Activated naive CD4-positive, alpha-beta T cell (primary cell): ENCODE results near the gene GSTA1.
A peak's percentile ranks its signal among the peaks of the same experiment; 100 is the strongest.
"Not testable (repeated sequence)": the region's sequence is repeated elsewhere in the genome, so short reads cannot be mapped to it uniquely, and the experiment has no call there.

ENCODE experiments used
- DNase-seq, 4 experiments: peaks; one replicate each; lab custom pipeline; 2025; lab: John Stamatoyannopoulos, UW

GSTA1 gene

DNA sequence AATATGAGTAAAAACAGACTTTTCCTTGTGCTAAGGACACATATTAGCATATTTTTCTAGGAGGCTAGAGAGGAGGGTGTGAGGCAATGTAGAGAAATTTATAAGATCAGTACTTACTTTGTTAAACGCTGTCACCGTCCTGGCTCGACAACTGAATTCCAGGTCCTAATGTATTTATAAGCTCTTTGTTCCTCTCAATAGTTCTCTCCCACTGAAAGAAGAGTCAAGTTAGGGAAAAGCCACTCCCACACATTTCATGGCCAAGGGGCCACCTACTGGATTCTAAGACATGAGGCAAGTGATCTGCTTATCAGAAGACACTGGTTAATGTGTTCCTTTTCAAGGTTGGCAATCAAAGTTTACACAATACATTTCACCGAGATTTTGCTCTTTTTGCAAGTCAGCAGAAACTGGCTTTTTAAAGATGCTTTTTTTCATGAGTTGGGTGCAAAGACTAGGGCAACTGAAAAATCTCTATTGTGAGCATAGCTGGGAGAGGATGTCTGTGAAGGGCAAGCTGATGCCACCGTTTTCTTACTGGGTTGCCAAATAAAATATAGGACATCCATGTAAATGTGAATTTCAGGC, at the start of gene GSTA1:
GSTA1 (minus strand) TSS at position 149 of the 588 bp plus-strand sequence. CDS start 4,549 bp downstream, outside the sequence.
- DNase-seq: not testable (repeated sequence)

DNA sequence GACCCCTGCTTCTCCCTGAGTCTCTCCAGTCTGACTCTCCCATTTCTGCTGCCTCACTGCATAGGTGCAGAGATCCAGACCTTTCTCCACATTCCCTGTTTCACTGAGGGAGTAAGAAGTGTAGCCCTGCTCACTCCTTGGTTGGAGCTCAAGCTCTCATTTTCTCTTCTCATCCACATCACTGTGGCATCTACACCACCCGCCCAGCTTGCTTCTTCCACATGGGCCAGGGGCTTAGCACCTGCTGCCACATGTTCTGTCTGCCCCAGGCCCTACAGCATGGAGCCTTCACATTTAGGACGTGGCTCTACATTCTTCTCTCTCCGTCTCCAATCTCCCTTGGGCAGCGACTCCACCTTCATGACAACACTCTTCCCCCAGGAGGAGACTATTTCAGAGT, 45.5 kb upstream of the GSTA1 start:
- no peak for DNase-seq

DNA sequence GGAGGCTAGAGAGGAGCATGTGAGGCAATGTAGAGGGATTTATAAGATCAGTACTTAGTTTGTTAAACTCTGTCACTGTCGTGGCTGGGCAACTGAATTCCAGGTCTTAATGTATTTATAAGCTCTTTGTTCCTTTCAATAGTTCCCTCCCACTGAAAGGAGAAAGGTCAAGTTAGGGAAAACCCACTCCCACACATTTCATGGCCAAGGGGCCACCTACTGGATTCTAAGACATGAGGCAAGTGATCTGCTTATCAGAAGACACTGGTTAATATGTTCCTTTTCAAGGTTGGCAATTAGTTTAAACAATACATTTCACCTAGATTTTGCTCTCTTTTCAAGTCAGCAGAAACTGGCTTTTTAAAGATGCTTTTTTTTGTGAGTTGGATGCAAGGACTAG, 42.4 kb upstream of the GSTA1 start:
- no peak for DNase-seq

DNA sequence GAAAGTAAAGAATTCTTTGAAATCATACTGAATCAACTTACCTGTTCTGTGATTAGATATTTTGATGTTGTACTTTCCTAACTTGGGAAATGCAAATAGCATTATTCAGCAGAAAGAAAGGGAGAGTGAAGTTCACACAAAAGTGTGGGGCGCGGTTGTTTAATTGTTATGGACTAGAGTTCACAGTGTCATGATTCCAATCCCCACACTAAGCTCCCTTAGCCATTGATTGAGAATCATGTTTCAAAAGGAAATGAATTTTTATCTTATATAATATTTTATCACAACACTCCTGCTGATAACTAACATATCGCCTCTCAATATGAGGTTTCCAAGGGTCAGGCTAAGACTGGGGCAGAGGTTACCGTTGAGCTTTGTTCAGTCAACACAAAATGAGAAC, 40.0 kb upstream of the GSTA1 start:
- no peak for DNase-seq

DNA sequence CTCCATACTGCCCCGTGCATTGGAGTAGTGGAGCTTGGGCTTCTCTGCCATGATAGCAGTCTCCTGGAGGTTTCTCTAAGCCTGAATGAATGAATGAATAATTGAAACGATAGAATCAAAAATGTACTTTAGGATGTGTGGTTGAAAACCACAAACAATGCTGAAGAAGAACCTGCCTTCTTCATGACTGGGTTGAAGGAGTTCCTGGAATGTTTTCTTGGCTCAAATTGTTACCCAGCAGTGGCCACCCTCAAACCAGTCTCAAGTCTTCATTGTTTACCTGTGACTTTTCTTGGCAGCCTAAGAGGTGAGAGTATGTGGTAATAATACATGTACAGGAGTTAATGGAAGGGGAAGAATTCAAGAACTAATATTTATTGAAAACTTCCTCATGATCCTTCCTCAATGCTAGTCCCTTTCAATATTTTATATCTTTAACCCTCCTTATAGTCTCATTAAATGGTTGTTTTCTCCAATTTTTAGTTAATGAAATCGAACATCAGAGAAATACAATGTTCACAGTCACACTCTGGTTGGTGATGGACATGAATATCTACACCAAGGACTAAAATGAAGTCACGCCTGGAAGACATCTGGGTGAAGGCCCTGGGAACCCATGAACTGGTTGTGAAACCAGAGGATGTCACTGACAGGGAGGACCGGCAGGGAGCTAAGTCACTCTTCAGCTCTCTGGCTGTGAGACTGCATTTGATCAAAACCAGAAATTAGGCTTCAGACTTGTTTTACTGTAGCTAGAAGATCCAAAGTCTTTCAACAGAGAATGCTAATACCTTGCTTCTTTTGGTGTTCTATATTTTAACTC, 37.4 kb upstream of the GSTA1 start, which contains the start of gene GSTA5:
GSTA5 (minus strand) TSS at position 51 of the 823 bp plus-strand sequence.
- no peak for DNase-seq

DNA sequence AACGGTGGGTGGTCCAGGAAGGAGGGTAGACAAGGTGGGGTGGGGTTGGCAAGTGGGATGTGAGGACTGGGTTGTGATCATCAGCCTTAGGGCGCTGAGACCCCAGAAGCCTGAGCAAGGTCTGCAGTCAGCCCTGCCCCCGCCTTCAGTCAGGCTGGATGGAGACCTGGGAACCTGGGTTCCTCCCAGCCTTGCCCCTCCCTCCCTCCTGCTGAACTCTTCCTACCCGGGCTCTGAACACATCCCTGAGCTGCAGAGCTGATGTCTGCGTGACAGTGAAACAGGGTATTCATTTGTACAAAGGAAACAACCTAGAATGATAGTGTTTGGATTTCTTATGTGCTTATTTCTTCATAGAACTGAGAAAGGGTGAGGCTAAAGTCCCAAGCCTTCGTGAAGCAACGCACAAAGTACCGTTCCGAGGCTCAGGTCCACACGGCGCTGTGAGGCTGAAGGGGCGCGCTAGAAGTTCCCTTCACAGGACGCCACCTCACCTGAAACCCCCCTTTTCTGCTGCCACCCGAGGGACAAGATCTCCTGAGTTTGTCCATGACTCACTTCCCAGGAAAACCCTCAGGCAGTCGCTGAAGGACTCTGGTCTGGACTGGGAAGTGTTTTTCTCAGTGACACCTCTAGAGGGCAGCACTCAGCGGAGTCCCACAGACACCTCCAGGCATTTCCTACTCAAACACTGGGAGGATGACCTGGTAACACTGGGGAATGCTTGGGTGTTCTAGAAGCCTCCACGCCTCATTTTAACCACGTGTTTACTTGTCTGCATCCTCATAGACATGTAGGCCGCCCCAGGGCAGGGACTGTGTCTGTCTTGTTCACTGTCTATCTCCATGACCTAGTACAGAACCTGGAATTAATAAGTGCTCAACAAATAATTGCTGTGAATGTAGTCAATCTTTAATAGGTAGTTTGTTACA, 35.8 kb upstream of the GSTA1 start:
- peak in 2 of 4 experiments; percentile 12 to 15 for DNase-seq

DNA sequence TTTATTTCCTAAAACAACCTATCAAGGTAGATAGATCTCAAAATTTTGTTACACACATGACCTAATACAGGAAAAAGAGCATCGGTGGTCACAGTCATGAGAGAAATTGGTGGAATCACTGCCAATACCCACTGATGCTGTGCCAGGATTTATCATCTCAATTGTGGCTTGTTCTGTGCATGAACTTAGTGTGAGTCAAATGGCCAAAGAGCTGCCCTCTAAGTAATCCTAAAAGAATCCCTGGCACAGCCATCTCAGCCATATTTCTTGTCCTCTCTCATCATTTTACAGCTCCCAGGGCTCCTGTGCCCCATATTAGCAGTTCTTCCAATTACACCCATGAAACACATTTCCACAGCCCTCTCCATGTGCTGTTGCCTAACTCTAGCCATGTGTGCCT, 30.9 kb upstream of the GSTA1 start:
- no peak for DNase-seq

DNA sequence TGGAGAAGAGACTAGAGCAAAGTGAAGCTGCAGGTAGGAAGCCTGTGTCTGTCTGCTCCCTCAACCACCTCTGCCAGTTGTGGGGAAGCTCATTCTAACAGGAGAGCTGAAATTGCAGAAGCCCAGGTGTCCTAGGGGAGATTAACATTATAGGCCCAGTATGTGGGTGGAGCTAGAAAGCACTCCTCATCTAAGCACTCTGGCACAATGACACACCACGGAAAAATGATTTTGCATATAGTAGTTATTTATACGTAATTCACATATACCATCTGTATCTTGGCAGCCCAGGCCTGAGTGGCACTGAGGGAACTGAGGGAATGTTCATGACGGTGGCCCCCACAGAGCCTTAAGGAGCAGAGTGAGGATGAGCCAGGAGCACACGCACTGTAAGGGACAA, 27.3 kb upstream of the GSTA1 start:
- not testable (repeated sequence) for DNase-seq

DNA sequence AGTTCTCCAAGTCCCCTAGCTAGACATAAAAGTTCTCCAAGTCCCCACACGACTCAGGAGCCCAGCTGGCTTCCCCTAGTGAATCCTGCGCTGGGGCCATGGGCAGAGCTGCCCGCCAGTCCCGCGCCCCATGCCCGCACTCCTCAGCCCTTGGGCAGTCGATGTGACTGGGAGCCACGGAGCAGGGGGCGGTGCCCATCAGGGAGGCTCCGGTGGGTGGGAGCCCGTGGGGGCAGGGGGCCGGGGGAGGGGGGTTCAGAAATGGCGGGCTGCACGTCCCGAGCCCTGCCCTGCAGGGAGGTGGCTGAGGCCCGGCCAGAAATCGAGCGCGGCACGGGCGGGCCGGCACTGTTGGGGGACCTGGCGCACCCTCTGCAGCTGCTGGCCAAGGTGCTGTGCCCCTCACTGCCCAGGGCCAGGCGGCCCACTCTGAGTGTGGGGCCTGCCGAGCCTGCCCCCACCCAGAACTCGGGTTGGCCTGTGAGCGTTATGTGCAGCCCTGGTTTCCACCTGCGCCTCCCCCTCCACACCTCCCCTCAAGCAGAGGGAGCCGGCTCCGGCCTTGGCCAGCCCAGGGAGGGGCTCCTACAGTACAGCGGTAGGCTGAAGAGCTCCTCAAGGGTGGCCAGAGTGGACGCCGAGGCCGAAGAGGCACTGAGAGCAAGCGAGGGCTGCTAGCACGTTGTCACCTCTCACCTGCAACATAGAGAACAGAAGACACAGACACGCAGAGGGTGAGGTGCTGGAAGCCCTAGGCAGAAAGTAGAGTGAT, 25.6 kb upstream of the GSTA1 start:
- DNase-seq: no peak

DNA sequence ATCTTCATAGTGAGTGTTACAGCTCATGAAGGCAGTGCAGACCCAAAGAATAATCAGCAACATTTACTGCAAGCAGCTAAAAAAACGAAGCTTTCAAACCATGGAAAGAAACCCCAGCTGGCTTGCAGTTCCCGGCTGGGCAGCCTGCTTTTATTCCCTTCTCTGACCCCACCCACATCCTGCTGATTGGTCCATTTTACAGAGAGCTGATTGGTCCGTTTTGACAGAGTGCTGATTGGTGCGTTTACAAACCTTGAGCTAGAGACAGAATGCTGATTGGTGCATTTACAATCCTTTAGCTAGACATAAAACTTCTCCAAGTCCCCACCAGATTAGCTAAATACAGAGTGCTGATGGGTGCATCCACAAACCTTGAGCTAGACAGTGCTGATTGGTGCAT, 25.0 kb upstream of the GSTA1 start:
- DNase-seq: not testable (repeated sequence)

DNA sequence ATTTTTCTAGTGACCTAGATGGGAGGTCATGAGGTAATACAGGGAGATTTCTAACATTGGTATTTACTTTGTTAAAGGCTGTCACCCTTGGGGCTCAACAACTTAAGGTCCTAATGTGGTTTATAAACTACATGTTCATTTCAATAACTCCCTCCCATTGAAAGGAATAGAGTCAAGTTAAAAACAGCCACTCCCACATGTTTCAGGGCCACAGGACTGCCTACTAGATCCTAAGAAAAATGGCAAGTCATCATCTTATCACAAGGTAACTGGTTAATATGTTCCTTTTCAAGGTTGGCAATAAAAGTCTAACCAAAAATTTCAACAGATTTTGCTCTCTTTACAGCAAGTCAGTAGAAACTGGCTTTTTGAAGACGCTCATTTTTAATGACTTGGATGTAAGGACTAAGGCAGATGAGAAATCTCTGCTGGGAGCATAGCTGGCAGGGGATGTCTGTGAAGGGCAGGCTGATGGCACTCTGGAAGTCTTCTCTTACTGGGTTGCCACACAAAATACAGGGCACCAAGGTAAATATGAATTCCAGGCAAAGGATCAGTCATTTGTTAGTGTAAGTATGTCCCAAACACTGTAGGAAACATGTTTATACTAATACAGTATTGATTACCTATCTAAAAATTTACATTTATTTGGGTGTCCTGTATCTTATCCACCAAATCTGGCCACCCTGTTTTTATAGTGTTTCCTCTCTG, 23.6 kb upstream of the GSTA1 start:
- DNase-seq: not testable (repeated sequence)

DNA sequence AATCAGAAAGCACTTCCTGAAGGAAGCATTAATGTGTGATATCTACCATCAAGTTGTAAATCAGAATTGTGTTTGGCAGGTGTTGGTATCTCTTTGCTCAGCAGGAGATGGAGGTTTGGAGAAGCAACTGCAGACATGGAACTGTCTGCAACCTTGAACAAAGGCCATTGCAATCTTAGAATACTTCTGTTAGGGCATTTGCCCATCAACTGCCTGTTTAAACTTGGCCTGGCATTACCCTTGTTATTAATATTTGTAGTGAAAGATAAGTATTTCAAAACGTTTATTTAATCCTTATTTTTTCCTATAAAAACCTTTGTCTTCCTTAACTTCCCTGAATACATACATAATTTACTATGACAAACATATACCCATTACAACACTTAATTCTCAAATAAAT, 22.9 kb upstream of the GSTA1 start:
- DNase-seq: no peak

DNA sequence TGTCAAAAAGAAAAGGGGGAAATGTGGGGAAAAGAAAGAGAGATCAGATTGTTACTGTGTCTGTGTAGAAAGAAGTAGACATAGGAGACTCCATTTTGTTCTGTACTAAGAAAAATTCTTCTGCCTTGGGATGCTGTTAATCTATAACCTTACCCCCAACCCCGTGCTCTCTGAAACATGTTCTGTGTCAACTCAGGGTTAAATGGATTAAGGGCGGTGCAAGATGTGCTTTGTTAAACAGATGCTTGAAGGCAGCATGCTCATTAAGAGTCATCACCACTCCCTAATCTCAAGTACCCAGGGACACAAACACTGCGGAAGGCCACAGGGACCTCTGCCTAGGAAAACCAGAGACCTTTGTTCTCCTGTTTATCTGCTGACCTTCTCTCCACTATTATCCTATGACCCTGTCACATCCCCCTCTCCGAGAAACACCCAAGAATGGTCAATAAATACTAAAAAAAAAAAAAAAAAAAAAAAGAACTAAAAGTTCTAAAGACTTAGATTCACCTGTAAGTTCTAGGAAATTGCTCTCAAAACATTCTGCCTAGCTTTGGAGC, 22.4 kb upstream of the GSTA1 start:
- DNase-seq: not testable (repeated sequence)

DNA sequence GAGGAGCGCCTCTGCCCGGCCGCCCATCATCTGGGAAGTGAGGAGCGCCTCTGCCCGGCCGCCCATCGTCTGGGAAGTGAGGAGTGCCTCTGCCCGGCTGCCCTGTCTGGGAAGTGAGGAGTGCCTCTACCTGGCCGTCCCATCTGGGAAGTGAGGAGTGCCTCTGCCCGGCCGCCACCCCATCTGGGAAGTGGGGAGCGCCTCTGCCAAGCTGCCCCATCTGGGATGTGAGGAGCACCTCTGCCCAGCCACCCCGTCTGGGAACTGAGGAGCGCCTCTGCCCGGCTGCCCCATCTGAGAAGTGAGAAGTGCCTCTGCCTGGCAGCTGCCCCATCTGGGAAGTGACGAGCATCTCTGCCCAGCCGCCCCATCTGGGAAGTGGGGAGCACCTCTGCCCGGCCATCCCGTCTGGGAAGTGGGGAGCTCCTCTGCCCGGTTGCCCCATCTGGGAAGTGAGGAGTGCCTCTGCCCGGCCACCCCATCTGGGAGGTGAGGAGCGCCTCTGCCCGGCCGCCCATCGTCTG, 21.7 kb upstream of the GSTA1 start:
- DNase-seq: not testable (repeated sequence)

DNA sequence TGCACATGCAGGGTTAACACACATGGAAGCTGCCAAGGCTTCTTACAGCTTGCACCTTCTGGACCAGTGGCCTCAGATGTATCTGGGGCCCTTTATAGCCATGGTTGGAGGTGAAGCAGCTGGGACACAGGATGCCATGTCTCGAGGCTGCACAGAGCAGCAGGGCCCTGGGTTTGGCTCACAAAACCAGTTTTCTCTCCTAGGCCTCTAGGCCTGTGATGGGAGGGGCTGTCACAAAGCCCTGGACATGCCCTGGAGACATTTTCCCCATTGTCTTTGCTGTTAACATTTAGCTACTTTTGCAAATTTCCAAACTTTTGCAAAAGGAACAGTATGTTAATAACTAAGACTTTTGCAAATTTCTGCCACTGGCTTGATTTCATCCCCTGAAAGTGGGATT, 18.2 kb upstream of the GSTA1 start:
- DNase-seq: no peak

DNA sequence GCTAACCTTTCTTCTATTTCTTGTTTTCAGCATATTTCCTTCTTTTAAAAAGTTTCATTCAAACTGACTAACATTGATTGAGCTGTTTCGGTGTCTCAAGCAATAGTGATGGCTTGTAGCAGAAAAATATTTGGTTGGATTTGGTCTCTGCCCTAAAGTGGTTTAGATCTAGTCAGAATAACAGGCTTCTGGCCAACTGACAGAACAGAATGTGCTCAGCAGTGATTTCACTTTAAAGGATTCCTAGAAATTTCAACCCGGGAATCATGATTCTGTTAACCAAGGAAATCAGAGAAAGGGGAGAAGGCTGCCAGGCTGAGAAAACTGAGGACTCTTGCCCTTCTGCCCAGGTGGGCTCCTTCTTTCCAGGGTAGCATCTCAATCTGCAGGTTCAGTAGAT, 16.6 kb upstream of the GSTA1 start:
- no peak for DNase-seq

DNA sequence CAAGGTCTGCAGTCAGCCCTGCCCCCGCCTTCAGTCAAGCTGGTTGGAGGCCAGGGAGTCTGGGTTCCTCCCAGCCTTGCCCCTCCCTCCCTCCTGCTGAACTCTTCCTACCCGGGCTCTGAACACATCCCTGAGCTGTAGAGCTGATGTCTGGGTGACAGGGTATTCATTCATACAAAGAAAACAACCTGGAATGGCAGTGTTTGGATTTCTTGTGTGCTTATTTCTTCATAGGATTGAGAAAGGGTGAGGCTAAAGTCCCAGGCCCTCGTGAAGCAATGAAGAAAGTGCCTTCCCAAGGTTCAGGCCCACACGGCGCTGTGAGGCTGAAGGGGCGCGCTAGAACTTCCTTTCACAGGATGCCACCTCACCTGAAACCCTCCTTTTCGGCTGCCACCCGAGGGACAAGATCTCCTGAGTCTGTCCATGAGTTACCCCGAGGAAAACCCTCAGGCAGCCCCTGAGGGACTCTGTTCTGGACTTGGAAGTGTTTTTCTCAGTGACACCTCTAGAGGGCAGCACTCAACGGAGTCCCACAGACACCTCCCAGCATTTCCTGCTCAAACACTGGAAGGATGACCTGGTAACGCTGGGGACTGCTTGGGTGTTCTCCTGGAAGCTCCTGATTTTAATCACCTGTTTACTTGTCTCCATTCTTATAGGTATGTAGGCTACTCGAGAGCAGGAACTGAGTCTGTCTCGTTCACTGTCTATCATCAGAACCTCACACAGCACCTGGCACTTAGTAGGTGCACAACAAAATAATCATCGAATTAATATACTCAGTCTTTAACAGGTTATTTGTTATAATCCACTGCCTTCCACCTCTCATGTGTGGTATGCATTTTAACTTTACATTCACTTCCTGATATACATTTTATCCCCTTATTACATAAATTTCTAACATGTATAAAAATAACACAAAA, 11.8 kb upstream of the GSTA1 start:
- peak in 1 of 4 experiments; percentile 3 for DNase-seq

DNA sequence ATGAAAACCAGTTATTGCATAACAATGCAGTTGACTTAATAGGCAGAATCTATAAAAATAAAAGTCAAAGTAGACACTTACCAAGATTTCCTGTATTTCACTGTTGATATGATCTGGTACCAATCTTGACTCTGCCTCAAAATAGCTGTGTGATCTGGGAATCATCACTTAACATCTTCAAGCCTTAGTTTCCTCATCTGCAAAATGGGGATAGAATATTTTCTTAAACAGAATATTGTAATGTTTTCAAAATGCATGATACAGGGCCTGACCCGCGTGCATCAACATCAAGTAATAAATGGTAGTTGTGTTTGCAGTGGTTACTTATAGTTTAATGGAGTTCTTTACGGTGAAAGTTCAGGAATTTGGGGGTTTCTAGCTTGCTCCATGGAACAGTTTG, 10.9 kb upstream of the GSTA1 start:
- not testable (repeated sequence) for DNase-seq

DNA sequence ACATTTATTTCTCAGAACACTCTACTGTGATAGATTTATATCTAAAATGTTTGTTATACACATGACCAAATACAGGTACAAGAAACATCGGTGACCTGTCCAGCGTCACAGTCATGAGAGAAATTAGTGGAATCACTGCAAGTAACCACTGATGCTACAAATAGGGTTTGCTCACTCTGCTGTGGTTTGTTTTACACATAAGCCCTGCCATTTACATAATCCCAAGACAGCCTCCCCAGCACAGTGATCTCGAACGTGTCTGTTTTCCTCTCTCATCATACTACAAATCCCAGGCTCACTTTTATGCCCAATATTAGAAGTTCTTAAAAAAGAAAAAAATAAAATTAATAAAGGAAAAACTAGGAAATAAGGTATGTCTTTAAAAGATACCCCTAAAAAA, 6.2 kb upstream of the GSTA1 start:
- not testable (repeated sequence) for DNase-seq
